Activated CD4-positive, CD25-positive, alpha-beta regulatory T cell (primary cell): Measurements from ENCODE around the gene CDH4.

Experiments
- DNase-seq, 4 experiments: peaks; one replicate each; lab custom pipeline; 2025; lab: John Stamatoyannopoulos, UW

CDH4 gene

GRCh38 chr20:61251529-61252393 lies at the start of gene CDH4:
Gene CDH4 (plus strand): TSS chr20:61252261.
- DNase-seq = no peak

- DNase-seq = no peak
Observed at GRCh38 chr20:61203320-61203719, 48.7 kb upstream of the CDH4 start.

GRCh38 chr20:61204206-61204605 lies 47.9 kb upstream of the CDH4 start:
- DNase-seq = no peak

- no peak for DNase-seq
Observed at GRCh38 chr20:61205769-61206168, 46.3 kb upstream of the CDH4 start.

GRCh38 chr20:61210862-61211261 lies 41.2 kb upstream of the CDH4 start:
- DNase-seq = no peak

GRCh38 chr20:61217848-61218247 lies 34.2 kb upstream of the CDH4 start:
- no peak for DNase-seq

GRCh38 chr20:61219021-61219431 lies 33.0 kb upstream of the CDH4 start:
- no peak for DNase-seq

GRCh38 chr20:61220131-61220530 lies 31.9 kb upstream of the CDH4 start:
- no peak for DNase-seq

- DNase-seq = no peak
Observed at GRCh38 chr20:61220626-61221325, 31.3 kb upstream of the CDH4 start.

GRCh38 chr20:61222699-61223098 lies 29.4 kb upstream of the CDH4 start:
- no peak for DNase-seq

GRCh38 chr20:61223121-61223520 lies 28.9 kb upstream of the CDH4 start:
- no peak for DNase-seq

GRCh38 chr20:61230166-61230565 lies 21.9 kb upstream of the CDH4 start:
- no peak for DNase-seq

- DNase-seq = no peak
Observed at GRCh38 chr20:61233590-61233989, 18.5 kb upstream of the CDH4 start.

GRCh38 chr20:61234224-61234890 lies 17.7 kb upstream of the CDH4 start:
- no peak for DNase-seq

GRCh38 chr20:61236713-61237112 lies 15.3 kb upstream of the CDH4 start:
- no peak for DNase-seq

GRCh38 chr20:61238813-61239212 lies 13.2 kb upstream of the CDH4 start:
- DNase-seq = no peak

GRCh38 chr20:61240814-61241213 lies 11.2 kb upstream of the CDH4 start:
- no peak for DNase-seq

GRCh38 chr20:61244213-61244612 lies 7.8 kb upstream of the CDH4 start:
- DNase-seq = no peak

- DNase-seq = no peak
Observed at GRCh38 chr20:61246269-61246668, 5.8 kb upstream of the CDH4 start.

- DNase-seq = no peak
Observed at GRCh38 chr20:61249626-61250025, 2.4 kb upstream of the CDH4 start.

GRCh38 chr20:61252601-61253263 lies 671 bp downstream of the CDH4 start:
- DNase-seq = no peak

- no peak for DNase-seq
Observed at GRCh38 chr20:61253264-61253639, 1.2 kb downstream of the CDH4 start.
